Tibial nerve (tissue), 4 donors: Measurements from ENCODE around the gene ENSA.

Source experiments
- CTCF ChIP-seq, 5 experiments: fragments of 200-600 bp in 3 of 5; fragments of 450-650 bp in 2 of 5; sonication (generic) in 3 of 5; IDR thresholded peaks; one replicate each; pipeline ENCODE4 v1.5.1; 2016 to 2019; ENCODE audit warnings: antibody characterized with exemption in 5 of 5, mild to moderate bottlenecking in 3 of 5, moderate library complexity in 2 of 5
- EP300 ChIP-seq, 2 donors: sonication (generic); formaldehyde crosslinking; IDR thresholded peaks; one replicate each; pipeline ENCODE4 v1.6.1; 2017; ENCODE audit warnings: antibody characterized with exemption in 2 of 2, mild to moderate bottlenecking in 1 of 2
- POLR2A ChIP-seq, 2 donors: fragments of 450-650 bp; IDR thresholded peaks; one replicate each; pipeline ENCODE4 v1.6.1; 2017; ENCODE audit warnings: antibody characterized with exemption in 2 of 2, mild to moderate bottlenecking in 2 of 2, moderate library complexity in 2 of 2

DNA sequence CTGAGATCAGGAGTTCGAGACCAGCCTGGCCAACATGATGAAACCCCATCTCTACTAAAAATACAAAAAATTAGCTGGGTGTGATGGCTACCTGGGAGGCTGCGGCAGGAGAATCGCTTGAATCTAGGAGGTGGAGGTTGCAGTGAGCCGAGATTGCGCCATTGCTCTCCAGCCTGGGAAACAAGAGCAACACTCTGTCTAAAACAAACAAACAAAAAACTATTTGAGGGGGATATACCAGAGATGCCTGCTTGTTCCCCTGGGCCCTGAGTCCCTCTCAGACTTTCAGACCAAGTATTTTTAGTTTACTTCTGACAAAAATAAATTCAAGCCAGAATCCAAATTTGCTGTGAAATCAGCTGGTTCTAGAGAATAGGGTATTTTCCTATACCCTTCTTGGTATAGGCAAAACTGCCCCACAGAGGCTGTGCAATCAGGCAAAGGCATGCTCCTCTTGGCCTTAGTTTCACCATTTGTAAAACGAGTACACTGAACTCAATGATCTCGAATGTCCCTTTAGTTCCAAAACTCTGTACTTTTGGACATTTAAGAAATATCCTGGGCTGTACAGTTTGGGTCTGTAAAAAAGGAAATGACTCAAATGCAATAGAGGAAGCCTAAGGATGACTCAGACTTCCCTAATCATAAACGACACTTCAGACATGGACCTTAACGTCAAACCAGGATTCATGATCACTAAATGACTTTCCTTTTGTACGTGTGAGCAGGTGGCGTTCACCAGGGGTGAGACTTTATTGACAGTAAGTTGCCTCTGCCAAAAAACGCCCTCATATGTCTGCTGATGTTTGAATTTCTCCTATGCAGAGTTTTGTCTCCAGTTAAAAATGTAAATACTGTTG is 16.1 kb downstream of the ENSA start:
- TF ChIP-seq CTCF (IDR thresholded peaks at IDR 0.05) = no peak
- no peak for TF ChIP-seq POLR2A (IDR thresholded peaks at IDR 0.05)
- TF ChIP-seq EP300 (IDR thresholded peaks at IDR 0.05) = peak; percentile 85 to 90
